ENCODE results near the gene FREM1.
A peak's percentile ranks its signal among the peaks of the same experiment; 100 is the strongest.

The FREM1 gene

GRCh38 chr9:14702200-14702720 is 208.0 kb downstream of the FREM1 start:
- Histone ChIP-seq H3K9me3 (ENCODE audit: control insufficient read depth in 1 of 2, low read length in 2 of 2) (peaks cover 3 to 10% of the 10 kb centered on the region in 2 donors), H3K27ac (ENCODE audit: low read depth, low read length) (no peak overlapping the region), H3K4me1 (ENCODE audit: control insufficient read depth in 1 of 2, insufficient read depth in 2 of 2, low read length in 2 of 2) (no peaks in the 10 kb centered on the region), H3K27me3 (ENCODE audit: control insufficient read depth in 1 of 2, insufficient read depth in 2 of 2, low read length in 2 of 2) (peaks cover 0 to 2% of the 10 kb centered on the region in 2 donors), H3K9ac (ENCODE audit: low read depth in 1 of 2, low read length in 2 of 2) (no peak overlapping the region), H3K4me3 (ENCODE audit: low read depth in 1 of 2, low read length in 2 of 2) (no peak overlapping the region), H3K36me3 (ENCODE audit: control insufficient read depth in 1 of 2, insufficient read depth in 2 of 2, low read length in 2 of 2) (no peaks in the 10 kb centered on the region)

- Histone ChIP-seq H3K4me1 (ENCODE audit: control insufficient read depth in 1 of 2, insufficient read depth in 2 of 2, low read length in 2 of 2) (peaks cover 13 to 21% of the 10 kb centered on the region in 2 donors), H3K27me3 (ENCODE audit: control insufficient read depth in 1 of 2, insufficient read depth in 2 of 2, low read length in 2 of 2) (no peaks in the 10 kb centered on the region), H3K9ac (ENCODE audit: low read depth in 1 of 2, low read length in 2 of 2) (peak within 1 kb of the TSS; percentile 62 to 78), H3K36me3 (ENCODE audit: control insufficient read depth in 1 of 2, insufficient read depth in 2 of 2, low read length in 2 of 2) (peaks cover 4 to 11% of the 10 kb centered on the region in 2 donors), H3K9me3 (ENCODE audit: control insufficient read depth in 1 of 2, low read length in 2 of 2) (no peaks in the 10 kb centered on the region), H3K27ac (ENCODE audit: low read depth, low read length) (no peak within 1 kb of the TSS), H3K4me3 (ENCODE audit: low read depth in 1 of 2, low read length in 2 of 2) (peak within 1 kb of the TSS; percentile 77 to 91)
Measured at GRCh38 chr9:14693251-14693861, 216.9 kb downstream of the FREM1 start, which contains the start of gene ZDHHC21. TSS of gene ZDHHC21 (minus strand) at chr9:14693432. CDS start at chr9:14674340, 19,092 bp downstream.

GRCh38 chr9:14692470-14693250 is 217.6 kb downstream of the FREM1 start:
- H3K36me3 ChIP-seq (ENCODE audit: control insufficient read depth in 1 of 2, insufficient read depth in 2 of 2, low read length in 2 of 2): peaks cover 4 to 15% of the 10 kb centered on the region in 2 donors
- no peaks in the 10 kb centered on the region for H3K27me3 ChIP-seq (ENCODE audit: control insufficient read depth in 1 of 2, insufficient read depth in 2 of 2, low read length in 2 of 2)
- H3K9ac ChIP-seq (ENCODE audit: low read depth in 1 of 2, low read length in 2 of 2): peak overlapping the region; percentile 57 to 78
- no peak overlapping the region for H3K27ac ChIP-seq (ENCODE audit: low read depth, low read length)
- peaks cover 13 to 21% of the 10 kb centered on the region in 2 donors for H3K4me1 ChIP-seq (ENCODE audit: control insufficient read depth in 1 of 2, insufficient read depth in 2 of 2, low read length in 2 of 2)
- H3K4me3 ChIP-seq (ENCODE audit: low read depth in 1 of 2, low read length in 2 of 2): peak overlapping the region; percentile 77 to 91
- no peaks in the 10 kb centered on the region for H3K9me3 ChIP-seq (ENCODE audit: control insufficient read depth in 1 of 2, low read length in 2 of 2)

- Histone ChIP-seq H3K9ac (ENCODE audit: low read depth in 1 of 2, low read length in 2 of 2) (no peak overlapping the region), H3K4me3 (ENCODE audit: low read depth in 1 of 2, low read length in 2 of 2) (peak overlapping the region; percentile 12 to 16), H3K4me1 (ENCODE audit: control insufficient read depth in 1 of 2, insufficient read depth in 2 of 2, low read length in 2 of 2) (peaks cover 13 to 21% of the 10 kb centered on the region in 2 donors), H3K27ac (ENCODE audit: low read depth, low read length) (no peak overlapping the region), H3K9me3 (ENCODE audit: control insufficient read depth in 1 of 2, low read length in 2 of 2) (no peaks in the 10 kb centered on the region), H3K27me3 (ENCODE audit: control insufficient read depth in 1 of 2, insufficient read depth in 2 of 2, low read length in 2 of 2) (no peaks in the 10 kb centered on the region), H3K36me3 (ENCODE audit: control insufficient read depth in 1 of 2, insufficient read depth in 2 of 2, low read length in 2 of 2) (peaks cover 4 to 18% of the 10 kb centered on the region in 2 donors)
Measured at GRCh38 chr9:14690948-14691730, 219.1 kb downstream of the FREM1 start.

- no peaks in the 10 kb centered on the region for H3K27me3 ChIP-seq (ENCODE audit: control insufficient read depth in 1 of 2, insufficient read depth in 2 of 2, low read length in 2 of 2)
- no peaks in the 10 kb centered on the region for H3K9me3 ChIP-seq (ENCODE audit: control insufficient read depth in 1 of 2, low read length in 2 of 2)
- H3K27ac ChIP-seq (ENCODE audit: low read depth, low read length): no peak overlapping the region
- H3K36me3 ChIP-seq (ENCODE audit: control insufficient read depth in 1 of 2, insufficient read depth in 2 of 2, low read length in 2 of 2): peaks cover 4 to 18% of the 10 kb centered on the region in 2 donors
- H3K4me3 ChIP-seq (ENCODE audit: low read depth in 1 of 2, low read length in 2 of 2): no peak overlapping the region
- H3K4me1 ChIP-seq (ENCODE audit: control insufficient read depth in 1 of 2, insufficient read depth in 2 of 2, low read length in 2 of 2): peaks cover 5 to 13% of the 10 kb centered on the region in 2 donors
- H3K9ac ChIP-seq (ENCODE audit: low read depth in 1 of 2, low read length in 2 of 2): no peak overlapping the region
Measured at GRCh38 chr9:14687042-14687719, 223.0 kb downstream of the FREM1 start.

GRCh38 chr9:14686168-14686567 is 224.1 kb downstream of the FREM1 start:
- Histone ChIP-seq H3K4me1 (ENCODE audit: control insufficient read depth in 1 of 2, insufficient read depth in 2 of 2, low read length in 2 of 2) (peaks cover 0 to 4% of the 10 kb centered on the region in 2 donors), H3K9ac (ENCODE audit: low read depth in 1 of 2, low read length in 2 of 2) (no peak overlapping the region), H3K27ac (ENCODE audit: low read depth, low read length) (no peak overlapping the region), H3K36me3 (ENCODE audit: control insufficient read depth in 1 of 2, insufficient read depth in 2 of 2, low read length in 2 of 2) (peaks cover 4 to 22% of the 10 kb centered on the region in 2 donors), H3K27me3 (ENCODE audit: control insufficient read depth in 1 of 2, insufficient read depth in 2 of 2, low read length in 2 of 2) (no peaks in the 10 kb centered on the region), H3K9me3 (ENCODE audit: control insufficient read depth in 1 of 2, low read length in 2 of 2) (no peaks in the 10 kb centered on the region), H3K4me3 (ENCODE audit: low read depth in 1 of 2, low read length in 2 of 2) (no peak overlapping the region)

Measured in duodenal mucosa (tissue), 2 donors.